HCT116 (cell line): ENCODE data around the gene UTP11. TPM values are rescaled to one million over a fixed set of nuclear protein-coding genes. Genes with fewer than 3 reads are reported as not detected.

Experiments
- ATAC-seq: fragments of 200-7000 bp; cut with Tn5 transposase; 2 replicates; pipeline ENCODE4 v1.9.1; 2020; ENCODE audit warnings: mild to moderate bottlenecking, moderate library complexity
- BruUV-seq: library from RNA; stranded (reverse); fragments of 400-500 nt; replicated peaks from 2 replicates; lab custom pipeline; 2021; lab: Mats Ljungman, UMichigan
- CTCF ChIA-PET: fragments of 300-600 bp; sonication (Branson Sonifier 250); formaldehyde crosslinking; loops from one replicate; lab custom pipeline; 2021; ENCODE audit warnings: antibody characterized with exemption; lab: Charles Lee
- POLR2A ChIA-PET: fragments of 300-600, 350-600 bp; sonication (Branson Sonifier 250); formaldehyde crosslinking; loops from one replicate; lab custom pipeline; 2021; ENCODE audit warnings: antibody characterized with exemption; lab: Charles Lee
- RAD21 ChIA-PET, 2 experiments: fragments of 300-600 bp; sonication (Branson Sonifier 250); formaldehyde crosslinking; loops; one replicate each; lab custom pipeline; 2023; ENCODE audit warnings: low total read pairs in 2 of 2; ENCODE audit not compliant: uncharacterized antibody in 2 of 2, unreplicated experiment in 2 of 2, low non-redundant PET in 1 of 2; lab: Charles Lee
- DNase-seq: peaks from one replicate; pipeline ENCODE4 v3.0.0-alpha.2; 2010; ENCODE audit warnings: low read depth, low spot score
- H2AFZ ChIP-seq: fragments of 200-600 bp; shearing (Covaris generic), sonication (generic); 2 replicates; pipeline ENCODE4 v1.6.1; 2017; ENCODE audit warnings: low read depth, mixed run types, mixed read lengths, antibody characterized with exemption, low read length; ENCODE audit not compliant: poor library complexity, severe bottlenecking
- H3K27ac ChIP-seq: 2 replicates; pipeline ENCODE4 v1.5.1; 2012; ENCODE audit warnings: low read depth, low read length
- H3K27me3 ChIP-seq: fragments of 200-600 bp; sonication (generic); 2 replicates; pipeline ENCODE4 v1.6.1; 2016; ENCODE audit warnings: mixed run types, low read length, mixed read lengths; ENCODE audit not compliant: insufficient read depth
- H3K36me3 ChIP-seq, 2 experiments: fragments of 200-500 bp in 1 of 2; fragments of 200-600 bp in 1 of 2; sonication (Bioruptor generic) in 1 of 2; sonication (generic) in 1 of 2; 2 replicates each; pipeline versions ENCODE4 v1.5.1 to v1.6.1; 2014 to 2016; ENCODE audit warnings: low read length in 2 of 2, inconsistent platforms in 1 of 2, mixed read lengths in 1 of 2, mixed run types in 1 of 2; ENCODE audit not compliant: insufficient read depth in 2 of 2, control insufficient read depth in 1 of 2
- H3K4me1 ChIP-seq, 2 experiments: fragments of 200-600 bp in 1 of 2; sonication (generic) in 1 of 2; 2 replicates each; pipeline versions ENCODE4 v1.5.1 to v1.6.1; 2012 to 2017; ENCODE audit warnings: low read length in 2 of 2, inconsistent platforms in 1 of 2, mild to moderate bottlenecking in 1 of 2, mixed read lengths in 1 of 2, mixed run types in 1 of 2, moderate library complexity in 1 of 2; ENCODE audit not compliant: insufficient read depth in 2 of 2, control insufficient read depth in 1 of 2
- H3K4me2 ChIP-seq: fragments of 200-600 bp; sonication (generic); 2 replicates; pipeline ENCODE4 v1.6.1; 2017; ENCODE audit warnings: mixed run types, low read length, mixed read lengths
- H3K4me3 ChIP-seq, 2 experiments: fragments of 200-600 bp in 1 of 2; sonication (generic) in 1 of 2; replicated peaks in 1 of 2; 2 replicates each; pipeline ENCODE4 v1.5.1; 2011 to 2016; ENCODE audit warnings: low read length in 2 of 2, control low read depth in 1 of 2, low read depth in 1 of 2, mild to moderate bottlenecking in 1 of 2, mixed read lengths in 1 of 2, mixed run types in 1 of 2
- H3K79me2 ChIP-seq: fragments of 200-600 bp; sonication (generic); 2 replicates; pipeline ENCODE4 v1.6.1; 2017; ENCODE audit warnings: mild to moderate bottlenecking, mixed run types, low read length, moderate library complexity, mixed read lengths; ENCODE audit not compliant: insufficient read depth
- H3K9ac ChIP-seq: fragments of 200-600 bp; sonication (generic); 2 replicates; pipeline ENCODE4 v1.6.1; 2016; ENCODE audit warnings: low read length, mixed read lengths
- H3K9me2 ChIP-seq: fragments of 200-600 bp; sonication (generic), shearing (Covaris generic); 2 replicates; pipeline ENCODE4 v1.6.1; 2017; ENCODE audit warnings: mixed run types, mild to moderate bottlenecking, moderate library complexity; ENCODE audit not compliant: insufficient read depth
- H3K9me3 ChIP-seq, 2 experiments: fragments of 200-500 bp in 1 of 2; fragments of 200-600 bp in 1 of 2; sonication (Bioruptor generic) in 1 of 2; sonication (generic) in 1 of 2; 2 replicates each; pipeline ENCODE4 v1.6.1; 2014 to 2017; ENCODE audit warnings: low read length in 2 of 2, mixed read lengths in 2 of 2, inconsistent platforms in 1 of 2, low read depth in 1 of 2, mild to moderate bottlenecking in 1 of 2, mixed run types in 1 of 2, moderate library complexity in 1 of 2; ENCODE audit not compliant: control insufficient read depth in 1 of 2, insufficient read depth in 1 of 2
- H4K20me1 ChIP-seq: fragments of 200-600 bp; sonication (generic), shearing (Covaris generic); 2 replicates; pipeline ENCODE4 v1.6.1; 2017; ENCODE audit warnings: mixed run types, mild to moderate bottlenecking, moderate library complexity; ENCODE audit not compliant: insufficient read depth
- CBX3 ChIP-seq: IDR thresholded peaks from 2 replicates; pipeline ENCODE4 v1.6.1; 2012; ENCODE audit warnings: low read depth
- CEBPB ChIP-seq: IDR thresholded peaks from 2 replicates; pipeline ENCODE4 v1.6.1; 2012; ENCODE audit warnings: low read depth
- CTCF ChIP-seq, 3 experiments: fragments of 200-600 bp in 1 of 3; sonication (generic) in 1 of 3; IDR thresholded peaks in 2 of 3; conservative IDR thresholded peaks in 1 of 3; 2 replicates each; pipeline ENCODE4 v1.5.1; 2012 to 2017; ENCODE audit warnings: low read depth in 2 of 3, low read length in 2 of 3, antibody characterized with exemption in 1 of 3, borderline replicate concordance in 1 of 3, control low read depth in 1 of 3, mild to moderate bottlenecking in 1 of 3, mixed read lengths in 1 of 3, mixed run types in 1 of 3, moderate library complexity in 1 of 3; ENCODE audit not compliant: insufficient read depth in 1 of 3
- EGR1 ChIP-seq: IDR thresholded peaks from 2 replicates; pipeline ENCODE4 v1.6.1; 2012; ENCODE audit warnings: low read depth
- ELF1 ChIP-seq: IDR thresholded peaks from 2 replicates; pipeline ENCODE4 v1.6.1; 2012; ENCODE audit warnings: low read depth, borderline replicate concordance
- EZH2phosphoT487 ChIP-seq: fragments of 200-600 bp; IDR thresholded peaks from 2 replicates; pipeline ENCODE4 v1.6.1; 2018; ENCODE audit warnings: antibody characterized with exemption, borderline replicate concordance
- FOSL1 ChIP-seq: IDR thresholded peaks from 2 replicates; pipeline ENCODE4 v1.6.1; 2012; ENCODE audit warnings: low read depth
- TCF7L2 ChIP-seq: IDR thresholded peaks from 2 replicates; pipeline ENCODE4 v1.7.0; 2011; ENCODE audit warnings: borderline replicate concordance, inconsistent platforms; ENCODE audit not compliant: insufficient read depth, insufficient read length; ENCODE audit errors: extremely low read depth
- ZBTB33 ChIP-seq: IDR thresholded peaks from 2 replicates; pipeline ENCODE4 v1.6.1; 2011; ENCODE audit warnings: mild to moderate bottlenecking, low read length, moderate library complexity; ENCODE audit not compliant: insufficient replicate concordance; ENCODE audit errors: extremely low read depth
- ZFX ChIP-seq: fragments of 450-650 bp; IDR thresholded peaks from 2 replicates; pipeline ENCODE4 v1.6.1; 2017
- intact Hi-C: fragments of 100-400 bp; cut with micrococcal nuclease; formaldehyde crosslinking; loops from 2 replicates; pipeline ENCODE4 v1.10.0; 2022
- total RNA-seq: library from RNA; stranded (reverse); gene quantifications from one replicate; pipeline ENCODE4 v1.2.1, GENCODE V29; 2021; ENCODE audit not compliant: unreplicated experiment

The UTP11 gene
- total RNA-seq, 1 experiment from 2014 or later, result 47.5 TPM

- BruUV-seq, result no TSS peak
- ChIA-PET RAD21 (no interaction called here), CTCF (interaction anchor here (1.4 kb wide), 1 partner anchor 19 kb away, joined by 5 read pairs; no protein-coding TSS in a partner anchor), POLR2A (interaction anchor here (1.0 kb wide), 1 partner anchor 9 kb away, joined by 3 read pairs; no protein-coding TSS in a partner anchor)
- H3K27me3 ChIP-seq, result no peaks in the 10 kb centered on the region
- H4K20me1 ChIP-seq, result no peaks in the 10 kb centered on the region
- H3K4me3 ChIP-seq, result peak overlapping the region; percentile 17 to 45
- peak overlapping the region; percentile 83 for H3K27ac ChIP-seq
- peak overlapping the region; percentile 60 for H3K9ac ChIP-seq
- H2AFZ ChIP-seq, result no peak overlapping the region
- intact Hi-C loops, result no loop called here
- TF ChIP-seq EZH2phosphoT487, result no peak
- no peak for TF ChIP-seq FOSL1
- TF ChIP-seq ZFX, result no peak
- no peak for TF ChIP-seq ZBTB33
- TF ChIP-seq TCF7L2, result no peak
- TF ChIP-seq ELF1, result no peak
- TF ChIP-seq CBX3, result no peak
- no peak for TF ChIP-seq EGR1
- no peak for TF ChIP-seq CEBPB
- TF ChIP-seq CTCF (IDR thresholded peaks at IDR 0.05 in 2 of 3, conservative IDR thresholded peaks at IDR 0.05 in 1 of 3; ENCODE audit: borderline replicate concordance in 1 of 3, insufficient read depth in 1 of 3, low read depth in 2 of 3, low read length in 2 of 3), result no peak
- peaks cover 13 to 18% of the 10 kb centered on the region in 2 experiments; a peak in 3 of 4 replicates for H3K36me3 ChIP-seq
- H3K4me1 ChIP-seq, result peaks cover 43 to 61% of the 10 kb centered on the region in 2 experiments
- H3K79me2 ChIP-seq, result peaks cover 53% of the 10 kb centered on the region
- H3K9me3 ChIP-seq, result no peaks in the 10 kb centered on the region
- H3K9me2 ChIP-seq, result no peaks in the 10 kb centered on the region
- DNase-seq (no peak), ATAC-seq (peak; percentile 5)
- H3K4me2 ChIP-seq, result peak overlapping the region; percentile 87
Observed at GRCh38 chr1:38000233-38000528, 12.4 kb upstream of the UTP11 start.
